PC-3 (cell line): ENCODE measurements around the gene DLEU7. TPM values are rescaled to one million over a fixed set of nuclear protein-coding genes. Genes with fewer than 3 reads are reported as not detected.
A peak's percentile ranks its signal among the peaks of the same experiment; 100 is the strongest.

Source experiments
- ATAC-seq: fragments of 200-7000 bp; cut with Tn5 transposase; 2 replicates; pipeline ENCODE4 v1.9.1; 2020; ENCODE audit warnings: mild to moderate bottlenecking, moderate library complexity
- BruUV-seq: library from RNA; stranded (reverse); fragments of 400-500 nt; replicated peaks from 2 replicates; lab custom pipeline; 2021; lab: Mats Ljungman, UMichigan
- CTCF ChIA-PET: fragments of 300-600 bp; sonication (Branson Sonifier 250); formaldehyde crosslinking; loops from one replicate; lab custom pipeline; 2022; ENCODE audit warnings: antibody characterized with exemption; lab: Charles Lee
- POLR2A ChIA-PET: fragments of 300-600 bp; sonication (Branson Sonifier 250); formaldehyde crosslinking; loops from one replicate; lab custom pipeline; 2022; ENCODE audit warnings: antibody characterized with exemption; ENCODE audit not compliant: unreplicated experiment; lab: Charles Lee
- DNase-seq: peaks from one replicate; pipeline ENCODE4 v3.0.0-alpha.2; 2015
- H2AFZ ChIP-seq: fragments of 300-600 bp; sonication (generic); 2 replicates; pipeline ENCODE4 v1.6.0; 2016; ENCODE audit warnings: antibody characterized with exemption, low read length
- H3F3A ChIP-seq: fragments of 300-600 bp; sonication (generic); one replicate; pipeline ENCODE4 v1.6.0; 2017; ENCODE audit warnings: antibody characterized with exemption, low read length, control low read depth, mild to moderate bottlenecking; ENCODE audit not compliant: unreplicated experiment
- H3K27ac ChIP-seq: fragments of 300-600 bp; sonication (generic); 2 replicates; pipeline ENCODE4 v1.5.1; 2016; ENCODE audit warnings: mild to moderate bottlenecking, low read length
- H3K27me3 ChIP-seq: fragments of 300-600 bp; sonication (generic); 2 replicates; pipeline ENCODE4 v1.6.1; 2016; ENCODE audit warnings: low read length, mixed read lengths
- H3K36me3 ChIP-seq: fragments of 300-600 bp; sonication (generic); 2 replicates; pipeline ENCODE4 v1.6.1; 2016; ENCODE audit warnings: low read depth, mixed run types, low read length, mixed read lengths
- H3K4me1 ChIP-seq: fragments of 300-600 bp; sonication (generic); 2 replicates; pipeline ENCODE4 v1.5.1; 2016; ENCODE audit warnings: low read length; ENCODE audit not compliant: insufficient read depth
- H3K4me2 ChIP-seq: fragments of 300-600 bp; sonication (generic); 2 replicates; pipeline ENCODE4 v1.6.0; 2016; ENCODE audit warnings: low read length
- H3K4me3 ChIP-seq: fragments of 300-600 bp; sonication (generic); 2 replicates; pipeline ENCODE4 v1.5.1; 2016; ENCODE audit warnings: mild to moderate bottlenecking, low read length, mixed read lengths
- H3K79me2 ChIP-seq: fragments of 300-600 bp; sonication (generic); 2 replicates; pipeline ENCODE4 v1.6.1; 2017; ENCODE audit warnings: low read length, mixed read lengths
- H3K9ac ChIP-seq: fragments of 300-600 bp; sonication (generic); 2 replicates; pipeline ENCODE4 v1.6.0; 2016; ENCODE audit warnings: mild to moderate bottlenecking, low read length
- H3K9me2 ChIP-seq: fragments of 300-600 bp; sonication (generic); replicated peaks from 2 replicates; pipeline ENCODE4 v1.6.1; 2016; ENCODE audit warnings: mixed run types, low read length, mixed read lengths
- H3K9me3 ChIP-seq: fragments of 300-600 bp; sonication (generic); 2 replicates; pipeline ENCODE4 v1.6.1; 2016; ENCODE audit warnings: low read length, mixed read lengths
- H4K20me1 ChIP-seq: fragments of 300-600 bp; sonication (generic); 2 replicates; pipeline ENCODE4 v1.6.1; 2016; ENCODE audit warnings: low read length, mixed read lengths
- EZH2 ChIP-seq: fragments of 300-600 bp; sonication (generic); IDR thresholded peaks from one replicate; pipeline ENCODE4 v1.6.1; 2017; ENCODE audit warnings: antibody characterized with exemption, mild to moderate bottlenecking, low read length; ENCODE audit not compliant: unreplicated experiment
- EZH2phosphoT487 ChIP-seq: fragments of 300-600 bp; sonication (generic); IDR thresholded peaks from 2 replicates; pipeline ENCODE4 v1.6.1; 2018; ENCODE audit warnings: mild to moderate bottlenecking, antibody characterized with exemption, low read length, borderline replicate concordance
- intact Hi-C: fragments of 100-400 bp; cut with micrococcal nuclease; formaldehyde crosslinking; loops from 2 replicates; pipeline ENCODE4 v1.9.0; 2023
- total RNA-seq: library from RNA; depleted of rRNA; stranded (reverse); fragments of >200 nt; gene quantifications from 2 replicates; pipeline ENCODE4 v1.2.3, GENCODE V29; 2014
- TF ChIP-seq, protein P1 (sequence below): fragments of 300-600 bp; sonication (generic); conservative IDR thresholded peaks from 2 replicates; pipeline ENCODE4 v1.5.1; 2017; ENCODE audit warnings: antibody characterized with exemption, low read depth, mild to moderate bottlenecking, low read length

Gene DLEU7
- total RNA-seq, 1 experiment from 2014 or later: not detected

DNA sequence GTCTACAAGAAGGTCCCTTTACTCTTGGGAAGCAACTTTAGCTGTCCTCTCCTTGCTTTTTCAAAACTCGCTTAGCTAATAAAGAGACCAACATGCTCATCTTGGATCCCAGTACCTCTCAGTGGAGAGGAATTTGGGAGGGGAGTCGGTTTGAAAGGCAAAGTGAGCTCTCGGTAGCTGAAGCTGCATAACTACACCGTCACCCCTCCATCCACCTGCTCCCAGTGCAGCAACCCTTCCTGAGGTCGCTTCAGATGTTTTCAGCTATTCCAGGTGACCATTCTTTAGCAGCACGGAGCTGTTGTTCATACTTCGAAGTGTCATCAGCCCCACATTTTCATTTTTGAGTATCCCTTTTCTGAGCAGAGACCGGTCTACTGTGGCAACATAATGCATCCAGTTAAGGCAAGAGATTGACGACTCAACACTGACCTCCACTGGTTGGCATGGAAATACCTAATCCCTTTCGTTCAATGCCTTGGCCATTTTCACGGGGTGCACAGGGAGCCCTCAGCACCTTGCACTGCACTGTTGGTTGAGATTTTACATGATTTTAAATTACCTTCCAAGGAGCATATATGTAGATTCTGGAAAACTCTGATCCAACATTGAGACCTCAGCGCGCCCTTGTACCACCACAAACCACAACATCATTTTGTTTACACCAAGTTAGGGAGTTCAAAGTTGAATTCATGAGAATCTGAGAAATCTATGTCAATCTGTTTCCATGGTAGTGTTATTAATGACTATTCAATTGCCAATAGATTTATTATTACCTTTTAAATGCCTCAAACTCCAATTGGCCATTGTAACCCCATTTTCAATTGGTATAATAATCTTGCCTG is 42.2 kb downstream of the DLEU7 start:
- H3K9ac ChIP-seq: no peak overlapping the region
- no peaks in the 10 kb centered on the region for H3K27me3 ChIP-seq
- no peak overlapping the region for H3K4me3 ChIP-seq
- intact Hi-C loops: loop anchor here (2.0 to 10.0 kb wide), 5 partner anchors 159 to 804 kb away; partner anchors contain the start of gene TRIM13
- no peaks in the 10 kb centered on the region for H3K36me3 ChIP-seq
- DNase-seq: peak; percentile 71
- TF ChIP-seq, protein P1, sequence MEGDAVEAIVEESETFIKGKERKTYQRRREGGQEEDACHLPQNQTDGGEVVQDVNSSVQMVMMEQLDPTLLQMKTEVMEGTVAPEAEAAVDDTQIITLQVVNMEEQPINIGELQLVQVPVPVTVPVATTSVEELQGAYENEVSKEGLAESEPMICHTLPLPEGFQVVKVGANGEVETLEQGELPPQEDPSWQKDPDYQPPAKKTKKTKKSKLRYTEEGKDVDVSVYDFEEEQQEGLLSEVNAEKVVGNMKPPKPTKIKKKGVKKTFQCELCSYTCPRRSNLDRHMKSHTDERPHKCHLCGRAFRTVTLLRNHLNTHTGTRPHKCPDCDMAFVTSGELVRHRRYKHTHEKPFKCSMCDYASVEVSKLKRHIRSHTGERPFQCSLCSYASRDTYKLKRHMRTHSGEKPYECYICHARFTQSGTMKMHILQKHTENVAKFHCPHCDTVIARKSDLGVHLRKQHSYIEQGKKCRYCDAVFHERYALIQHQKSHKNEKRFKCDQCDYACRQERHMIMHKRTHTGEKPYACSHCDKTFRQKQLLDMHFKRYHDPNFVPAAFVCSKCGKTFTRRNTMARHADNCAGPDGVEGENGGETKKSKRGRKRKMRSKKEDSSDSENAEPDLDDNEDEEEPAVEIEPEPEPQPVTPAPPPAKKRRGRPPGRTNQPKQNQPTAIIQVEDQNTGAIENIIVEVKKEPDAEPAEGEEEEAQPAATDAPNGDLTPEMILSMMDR: peak; percentile 73
- TF ChIP-seq EZH2: no peak
- TF ChIP-seq EZH2phosphoT487: no peak
- BruUV-seq: no TSS peak
- ChIA-PET POLR2A (no interaction called here), CTCF (no interaction called here)
- H3K4me2 ChIP-seq: no peak overlapping the region
- no peaks in the 10 kb centered on the region for H4K20me1 ChIP-seq
- no peaks in the 10 kb centered on the region; the same call in 1 of the 2 replicates for H3K9me3 ChIP-seq
- H3F3A ChIP-seq: no peaks in the 10 kb centered on the region
- H2AFZ ChIP-seq: no peak overlapping the region
- no peak overlapping the region for H3K27ac ChIP-seq
- no peaks in the 10 kb centered on the region for H3K9me2 ChIP-seq
- H3K79me2 ChIP-seq: no peaks in the 10 kb centered on the region
- peaks cover 9% of the 10 kb centered on the region; the same call in 1 of the 2 replicates for H3K4me1 ChIP-seq
- peak; percentile 86 for ATAC-seq

DNA sequence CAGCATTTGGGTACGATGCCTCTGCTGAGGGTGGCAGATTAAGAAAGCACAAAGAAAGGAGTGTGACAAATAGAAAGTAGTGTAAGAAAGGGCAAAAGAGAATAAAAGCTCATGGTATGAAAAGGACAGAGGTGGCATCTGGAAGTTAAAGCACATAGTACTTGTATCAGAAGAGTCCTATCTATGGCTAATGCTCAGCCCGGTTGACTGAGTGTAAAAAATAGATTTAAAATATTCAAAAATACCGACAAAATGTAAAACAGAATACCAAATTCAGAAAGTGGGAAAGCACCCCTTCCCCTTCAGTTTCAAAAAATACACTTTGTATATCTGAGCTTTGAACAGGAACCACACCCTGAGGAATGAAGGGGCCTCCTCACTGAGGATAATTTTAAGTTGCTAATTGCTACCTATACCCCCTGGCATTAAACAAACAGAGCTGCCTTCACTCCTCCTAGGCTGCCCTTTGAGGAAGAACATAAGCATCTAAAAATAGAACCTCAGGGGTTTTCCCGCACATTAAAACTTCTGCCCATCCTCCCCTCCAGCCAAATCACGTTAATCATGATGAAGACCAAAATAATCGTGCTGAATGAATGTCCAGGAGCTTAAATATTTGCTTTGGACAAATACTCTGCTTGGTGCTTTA is 43.3 kb downstream of the DLEU7 start:
- H3K9me2 ChIP-seq: no peaks in the 10 kb centered on the region
- H3K4me2 ChIP-seq: no peak overlapping the region
- H3K27ac ChIP-seq: no peak overlapping the region
- no peak overlapping the region for H3K9ac ChIP-seq
- no peak for TF ChIP-seq EZH2
- TF ChIP-seq, protein P1: no peak
- TF ChIP-seq EZH2phosphoT487: no peak
- no peak for DNase-seq
- no peak overlapping the region for H3K4me3 ChIP-seq
- no peak overlapping the region for H2AFZ ChIP-seq
- no peaks in the 10 kb centered on the region for H4K20me1 ChIP-seq
- ATAC-seq: no peak
- no peaks in the 10 kb centered on the region for H3K79me2 ChIP-seq
- no TSS peak for BruUV-seq
- CTCF ChIA-PET: no interaction called here
- intact Hi-C loops: loop anchor here (2.0 to 10.0 kb wide), 5 partner anchors 158 to 803 kb away; partner anchors contain the start of gene TRIM13
- POLR2A ChIA-PET: no interaction called here
- H3K27me3 ChIP-seq: no peaks in the 10 kb centered on the region
- no peaks in the 10 kb centered on the region for H3K36me3 ChIP-seq
- peaks cover 9% of the 10 kb centered on the region; the same call in 1 of the 2 replicates for H3K4me1 ChIP-seq
- no peaks in the 10 kb centered on the region for H3F3A ChIP-seq
- H3K9me3 ChIP-seq: no peaks in the 10 kb centered on the region
